ENCODE results near the gene TMEM225B.

- TF ChIP-seq POLR2A (IDR thresholded peaks at IDR 0.05), result no peak
- no peak for TF ChIP-seq EP300 (IDR thresholded peaks at IDR 0.05; ENCODE audit: low read depth)
- no peak for TF ChIP-seq POLR2AphosphoS5 (IDR thresholded peaks at IDR 0.05)
Observed at GRCh38 chr7:99576251-99576650, 21.8 kb upstream of the TMEM225B start.

Data from transverse colon (tissue), 3 donors.